K562 (cell line): ENCODE results near the gene LRRC7. TPM values are rescaled to one million over a fixed set of nuclear protein-coding genes. Genes with fewer than 3 reads are reported as not detected.

Source experiments
- ATAC-seq: fragments of 200-7000 bp; cut with Tn5 transposase; 3 replicates; pipeline ENCODE4 v1.9.1; 2020; ENCODE audit warnings: moderate library complexity
- BruUV-seq: library from RNA; stranded (reverse); fragments of 400-500 nt; replicated peaks from 2 replicates; lab custom pipeline; 2021; lab: Mats Ljungman, UMichigan
- CTCF ChIA-PET: fragments of 300-600 bp; formaldehyde crosslinking; extraction: SDS; loops from one replicate; lab custom pipeline; 2021; ENCODE audit warnings: low intra/inter-chr PET ratio; lab: Yijun Ruan, JAX
- POLR2A ChIA-PET: fragments of 300-600, 350-650 bp; sonication (Branson Sonifier 250); formaldehyde crosslinking; extraction: SDS; loops from one replicate; lab custom pipeline; 2021; ENCODE audit warnings: antibody characterized with exemption, inconsistent platforms; lab: Yijun Ruan, JAX
- DNase-seq, 4 experiments: peaks; one replicate each; pipeline versions ENCODE4 v3.0.0 to v3.0.0-alpha.2; 2011 to 2018; ENCODE audit warnings: low spot score in 3 of 4, mixed read lengths in 3 of 4; ENCODE audit errors: extremely low read depth in 1 of 4
- FAIRE-seq: peaks from 2 replicates; lab custom pipeline; 2011; peaks lifted over from hg19 to GRCh38; lab: Jason Lieb, UNC
- H2AFZ ChIP-seq: 2 replicates; pipeline ENCODE4 v1.6.0; 2011; ENCODE audit warnings: low read depth, low read length, control low read depth, inconsistent platforms
- H3K27ac ChIP-seq: fragments of 200-600 bp; 3 replicates; pipeline ENCODE4 v1.8.0; 2011; ENCODE audit warnings: low read depth, mild to moderate bottlenecking, control low read depth, inconsistent platforms, low read length, moderate library complexity, mixed read lengths; ENCODE audit errors: extremely low read depth
- H3K27me3 ChIP-seq, 2 experiments: fragments of 300-600 bp in 1 of 2; 2 replicates in 1 of 2; 3 replicates in 1 of 2; pipeline versions ENCODE4 v1.6.0 to v1.8.0; 2011; ENCODE audit warnings: inconsistent platforms in 2 of 2, low read length in 2 of 2, mild to moderate bottlenecking in 1 of 2, mixed read lengths in 1 of 2, moderate library complexity in 1 of 2; ENCODE audit not compliant: control insufficient read depth in 2 of 2, insufficient read depth in 2 of 2
- H3K36me3 ChIP-seq: fragments of 300-600 bp; 3 replicates; pipeline ENCODE4 v1.8.0; 2011; ENCODE audit warnings: mild to moderate bottlenecking, low read length, inconsistent platforms; ENCODE audit not compliant: control insufficient read depth, insufficient read depth
- H3K4me1 ChIP-seq, 2 experiments: fragments of 200-600 bp in 1 of 2; replicated peaks in 1 of 2; 2 replicates in 1 of 2; 3 replicates in 1 of 2; pipeline versions ENCODE4 v1.5.1 to v1.8.0; 2011; ENCODE audit warnings: inconsistent platforms in 2 of 2, low read length in 2 of 2, mild to moderate bottlenecking in 1 of 2, mixed read lengths in 1 of 2, moderate library complexity in 1 of 2; ENCODE audit not compliant: control insufficient read depth in 2 of 2, insufficient read depth in 2 of 2
- H3K4me2 ChIP-seq: 2 replicates; pipeline ENCODE4 v1.6.1; 2011; ENCODE audit warnings: low read length, control low read depth, inconsistent platforms, mixed read lengths; ENCODE audit not compliant: insufficient read depth
- H3K4me3 ChIP-seq: fragments of 200-600 bp; sonication (generic), shearing (Covaris generic); 2 replicates; pipeline ENCODE4 v1.5.1; 2016; ENCODE audit warnings: control low read depth, inconsistent platforms
- H3K79me2 ChIP-seq: fragments of 200-600 bp; 3 replicates; pipeline ENCODE4 v1.8.0; 2011; ENCODE audit warnings: low read length, inconsistent platforms; ENCODE audit not compliant: control insufficient read depth, insufficient read depth
- H3K9ac ChIP-seq, 2 experiments: 2 replicates each; pipeline versions ENCODE4 v1.6.0 to v1.6.1; 2011; ENCODE audit warnings: low read depth in 2 of 2, low read length in 2 of 2, control low read depth in 1 of 2, inconsistent platforms in 1 of 2, mild to moderate bottlenecking in 1 of 2, mixed read lengths in 1 of 2; ENCODE audit not compliant: insufficient read depth in 1 of 2
- H3K9me1 ChIP-seq: one replicate; pipeline ENCODE4 v1.6.0; 2011; ENCODE audit warnings: inconsistent platforms, mild to moderate bottlenecking, low read length, moderate library complexity; ENCODE audit not compliant: control insufficient read depth, insufficient read depth
- H3K9me3 ChIP-seq: replicated peaks from 2 replicates; pipeline ENCODE4 v1.5.1; 2011; ENCODE audit warnings: low read depth, low read length, inconsistent platforms; ENCODE audit not compliant: control insufficient read depth, insufficient read depth
- H4K20me1 ChIP-seq: replicated peaks from 2 replicates; pipeline ENCODE4 v1.6.1; 2011; ENCODE audit warnings: low read length, inconsistent platforms, mixed read lengths; ENCODE audit not compliant: control insufficient read depth, insufficient read depth
- CBX1 ChIP-seq: sonication (generic); IDR thresholded peaks from 2 replicates; pipeline ENCODE4 v1.6.1; 2016; ENCODE audit warnings: antibody characterized with exemption, low read depth, mild to moderate bottlenecking
- SIX5 ChIP-seq, 2 experiments: IDR thresholded peaks; 2 replicates each; pipeline ENCODE4 v1.6.1; 2011; ENCODE audit warnings: low read length in 2 of 2, borderline replicate concordance in 1 of 2, low read depth in 1 of 2, mild to moderate bottlenecking in 1 of 2, moderate library complexity in 1 of 2; ENCODE audit not compliant: insufficient read depth in 1 of 2
- WGBS: fragments of 100-300 bp; shearing (Covaris generic); methylation state at CpG from one replicate; pipeline ENCODE4 v1.1.6; 2016; ENCODE audit warnings: low coverage, mixed read lengths; ENCODE audit not compliant: insufficient coverage; ENCODE audit errors: missing lambda C conversion rate; 5-methylcytosine and 5-hydroxymethylcytosine counted together
- in situ Hi-C: fragments of 300-500 bp; cut with MboI; formaldehyde crosslinking; loops from 4 replicates; pipeline ENCODE4 v1.15.0; 2018; ENCODE audit warnings: inconsistent platforms, mixed read lengths
- intact Hi-C: fragments of 100-400 bp; cut with micrococcal nuclease; formaldehyde crosslinking; loops from 2 replicates; pipeline ENCODE4 v1.14.2; 2022
- polyA plus RNA-seq, 8 experiments: library from polyadenylated mRNA; depleted of rRNA in 4 of 8; stranded (reverse) in 5 of 8; unstranded in 3 of 8; fragments of >200 nt; fragmentation: Nextera tagmentation in 2 of 8; fragmentation: Illumina TruSeq in 1 of 8; extraction: Ambion mirVana in 2 of 8; extraction: Trizol in 1 of 8; gene quantifications; 2 replicates each; pipeline versions ENCODE4 v1.2.1 to v1.2.3, GENCODE V29; 2011 to 2014; ENCODE audit warnings: inconsistent platforms in 1 of 8, missing spikeins in 1 of 8
- total RNA-seq, 7 experiments: library from RNA; depleted of rRNA in 6 of 7; stranded (reverse); fragments of >200 nt in 6 of 7; fragmentation: Illumina TruSeq in 2 of 7; extraction: Trizol in 2 of 7; gene quantifications; 2 replicates each; pipeline versions ENCODE4 v1.2.1 to v1.2.3, GENCODE V29; 2011 to 2021; ENCODE audit warnings: low replicate concordance in 1 of 7
- TF ChIP-seq, protein P1 (sequence below): fragments of 250-450 bp; sonication (Bioruptor Pico); IDR thresholded peaks from 2 replicates; pipeline ENCODE4 v1.4.0; 2020; ENCODE audit warnings: mild to moderate bottlenecking, moderate library complexity
- TF ChIP-seq, protein P2 (sequence below): fragments of 250-450 bp; sonication (Bioruptor Pico); IDR thresholded peaks from 2 replicates; pipeline ENCODE4 v1.9.0; 2021; ENCODE audit warnings: mild to moderate bottlenecking

The LRRC7 gene
- total and polyA plus RNA-seq, 9 of the 15 experiments (the other 6 are each of a cell fraction or from before 2014, with no cell fraction given), result 0.09 to 0.94 (median 0.49) TPM

- no peak overlapping the region for H3K4me3 ChIP-seq
- WGBS, result 7% methylated on average over 3 of the region's 3 CpGs
- no peak for FAIRE-seq
Observed at GRCh38 chr1:69691179-69691578, 123.5 kb downstream of the LRRC7 start.

More at GRCh38 chr1:69691179-69691578, 123.5 kb downstream of the LRRC7 start:
- no peak for ATAC-seq
- in situ Hi-C loops (no loop called here), intact Hi-C loops (no loop called here)
- Histone ChIP-seq H3K36me3 (no peaks in the 10 kb centered on the region), H4K20me1 (no peaks in the 10 kb centered on the region), H3K9me1 (no peaks in the 10 kb centered on the region), H3K27ac (no peak overlapping the region), H2AFZ (no peak overlapping the region), H3K27me3 (no peaks in the 10 kb centered on the region), H3K4me2 (no peak overlapping the region), H3K4me1 (no peaks in the 10 kb centered on the region), H3K79me2 (no peaks in the 10 kb centered on the region), H3K9me3 (no peaks in the 10 kb centered on the region; the same call in 1 of the 2 replicates), H3K9ac (no peak overlapping the region)
- ChIA-PET POLR2A (no interaction called here), CTCF (no interaction called here)
- no peak for DNase-seq
- no TSS peak for BruUV-seq
- TF ChIP-seq CBX1 (no peak), SIX5 (IDR thresholded peaks at IDR 0.05; ENCODE audit: borderline replicate concordance in 1 of 2, insufficient read depth in 1 of 2, low read depth in 1 of 2, low read length in 2 of 2) (no peak)
- TF ChIP-seq, protein P1, sequence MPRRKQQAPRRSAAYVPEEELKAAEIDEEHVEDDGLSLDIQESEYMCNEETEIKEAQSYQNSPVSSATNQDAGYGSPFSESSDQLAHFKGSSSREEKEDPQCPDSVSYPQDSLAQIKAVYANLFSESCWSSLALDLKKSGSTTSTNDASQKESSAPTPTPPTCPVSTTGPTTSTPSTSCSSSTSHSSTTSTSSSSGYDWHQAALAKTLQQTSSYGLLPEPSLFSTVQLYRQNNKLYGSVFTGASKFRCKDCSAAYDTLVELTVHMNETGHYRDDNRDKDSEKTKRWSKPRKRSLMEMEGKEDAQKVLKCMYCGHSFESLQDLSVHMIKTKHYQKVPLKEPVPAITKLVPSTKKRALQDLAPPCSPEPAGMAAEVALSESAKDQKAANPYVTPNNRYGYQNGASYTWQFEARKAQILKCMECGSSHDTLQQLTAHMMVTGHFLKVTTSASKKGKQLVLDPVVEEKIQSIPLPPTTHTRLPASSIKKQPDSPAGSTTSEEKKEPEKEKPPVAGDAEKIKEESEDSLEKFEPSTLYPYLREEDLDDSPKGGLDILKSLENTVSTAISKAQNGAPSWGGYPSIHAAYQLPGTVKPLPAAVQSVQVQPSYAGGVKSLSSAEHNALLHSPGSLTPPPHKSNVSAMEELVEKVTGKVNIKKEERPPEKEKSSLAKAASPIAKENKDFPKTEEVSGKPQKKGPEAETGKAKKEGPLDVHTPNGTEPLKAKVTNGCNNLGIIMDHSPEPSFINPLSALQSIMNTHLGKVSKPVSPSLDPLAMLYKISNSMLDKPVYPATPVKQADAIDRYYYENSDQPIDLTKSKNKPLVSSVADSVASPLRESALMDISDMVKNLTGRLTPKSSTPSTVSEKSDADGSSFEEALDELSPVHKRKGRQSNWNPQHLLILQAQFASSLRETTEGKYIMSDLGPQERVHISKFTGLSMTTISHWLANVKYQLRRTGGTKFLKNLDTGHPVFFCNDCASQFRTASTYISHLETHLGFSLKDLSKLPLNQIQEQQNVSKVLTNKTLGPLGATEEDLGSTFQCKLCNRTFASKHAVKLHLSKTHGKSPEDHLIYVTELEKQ (CRISPR knock-in tag), result no peak
- TF ChIP-seq, protein P2, sequence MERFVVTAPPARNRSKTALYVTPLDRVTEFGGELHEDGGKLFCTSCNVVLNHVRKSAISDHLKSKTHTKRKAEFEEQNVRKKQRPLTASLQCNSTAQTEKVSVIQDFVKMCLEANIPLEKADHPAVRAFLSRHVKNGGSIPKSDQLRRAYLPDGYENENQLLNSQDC, result no peak
